HG03460 (cell line): ENCODE measurements around the gene FDXR.
A peak's percentile ranks its signal among the peaks of the same experiment; 100 is the strongest.
"Not testable (repeated sequence)": the region's sequence is repeated elsewhere in the genome, so short reads cannot be mapped to it uniquely, and the experiment has no call there.

Source experiments
- ATAC-seq: cut with Tn5 transposase; IDR thresholded peaks from one replicate; pipeline ENCODE4 v1.9.1; 2021; ENCODE audit not compliant: unreplicated experiment

FDXR gene

GRCh38 chr17:74872313-74873036 lies at the start of gene FDXR:
Gene FDXR, minus strand, starts transcription at chr17:74872994. Its CDS starts 50 bp downstream, at chr17:74872944.
- peak; percentile 23 for ATAC-seq

GRCh38 chr17:74922172-74922571 lies 49.4 kb upstream of the FDXR start:
- ATAC-seq: no peak

- no peak for ATAC-seq
These were observed 49.0 kb upstream of the FDXR start for GRCh38 chr17:74921769-74922168.

- ATAC-seq: no peak
These were observed 48.4 kb upstream of the FDXR start for GRCh38 chr17:74921026-74921681.

- no peak for ATAC-seq
These were observed 47.8 kb upstream of the FDXR start for GRCh38 chr17:74920642-74921025.

GRCh38 chr17:74920306-74920620 lies 47.5 kb upstream of the FDXR start:
- no peak for ATAC-seq

GRCh38 chr17:74919440-74920305 lies 46.9 kb upstream of the FDXR start:
- no peak for ATAC-seq

- ATAC-seq: no peak
These were observed 46.1 kb upstream of the FDXR start for GRCh38 chr17:74918906-74919305.

GRCh38 chr17:74917430-74917829 lies 44.6 kb upstream of the FDXR start:
- ATAC-seq: no peak

- ATAC-seq: no peak
These were observed 44.0 kb upstream of the FDXR start for GRCh38 chr17:74916851-74917199.

- ATAC-seq: no peak
These were observed 43.5 kb upstream of the FDXR start for GRCh38 chr17:74916136-74916850.

- ATAC-seq: not testable (repeated sequence)
These were observed 38.6 kb upstream of the FDXR start for GRCh38 chr17:74911423-74911822.

GRCh38 chr17:74909097-74909496 lies 36.3 kb upstream of the FDXR start:
- not testable (repeated sequence) for ATAC-seq

GRCh38 chr17:74907012-74907411 lies 34.2 kb upstream of the FDXR start:
- no peak for ATAC-seq

GRCh38 chr17:74906214-74906793 lies 33.5 kb upstream of the FDXR start:
- not testable (repeated sequence) for ATAC-seq

GRCh38 chr17:74904687-74905409 lies 32.1 kb upstream of the FDXR start:
- no peak for ATAC-seq

GRCh38 chr17:74903671-74904070 lies 30.9 kb upstream of the FDXR start:
- no peak for ATAC-seq

GRCh38 chr17:74903034-74903433 lies 30.2 kb upstream of the FDXR start:
- ATAC-seq: no peak

- ATAC-seq: no peak
These were observed 28.8 kb upstream of the FDXR start for GRCh38 chr17:74901353-74902135.
